Liver (tissue), 9 donors: ENCODE data around the gene LDLRAD4. TPM values are rescaled to one million over a fixed set of nuclear protein-coding genes. Genes with fewer than 3 reads are reported as not detected.

Source experiments
- DNase-seq: peaks from one replicate; pipeline ENCODE4 v3.0.0-alpha.2; 2017; ENCODE audit warnings: low spot score
- H3K27ac ChIP-seq, 2 donors: one replicate each; pipeline ENCODE4 v1.7.0; 2013; ENCODE audit warnings: inconsistent platforms in 2 of 2, low read length in 2 of 2, control low read depth in 1 of 2, low read depth in 1 of 2, mild to moderate bottlenecking in 1 of 2
- H3K27me3 ChIP-seq, 4 donors: one replicate each; pipeline versions ENCODE4 v1.6.1 to v1.7.0; 2013; ENCODE audit warnings: low read length in 3 of 4, inconsistent platforms in 1 of 4, mild to moderate bottlenecking in 1 of 4, moderate library complexity in 1 of 4; ENCODE audit not compliant: control insufficient read depth in 4 of 4, insufficient read depth in 4 of 4
- H3K36me3 ChIP-seq, 4 donors: one replicate each; pipeline versions ENCODE4 v1.6.1 to v1.7.0; 2013; ENCODE audit warnings: low read length in 3 of 4, mild to moderate bottlenecking in 3 of 4, low read depth in 1 of 4, moderate library complexity in 1 of 4; ENCODE audit not compliant: control insufficient read depth in 4 of 4, insufficient read depth in 3 of 4
- H3K4me1 ChIP-seq, 4 donors: one replicate each; pipeline versions ENCODE4 v1.6.1 to v1.7.0; 2013; ENCODE audit warnings: low read length in 3 of 4, mild to moderate bottlenecking in 3 of 4, moderate library complexity in 1 of 4; ENCODE audit not compliant: control insufficient read depth in 4 of 4, insufficient read depth in 4 of 4
- H3K4me3 ChIP-seq, 3 donors: one replicate each; pipeline versions ENCODE4 v1.6.1 to v1.7.0; 2013; ENCODE audit warnings: low read length in 3 of 3, control low read depth in 1 of 3, low read depth in 1 of 3, mild to moderate bottlenecking in 1 of 3
- H3K9ac ChIP-seq, 2 donors: one replicate each; pipeline ENCODE4 v1.7.0; 2013; ENCODE audit warnings: low read length in 2 of 2, mild to moderate bottlenecking in 2 of 2, moderate library complexity in 2 of 2, control low read depth in 1 of 2, low read depth in 1 of 2
- H3K9me3 ChIP-seq, 4 donors: one replicate each; pipeline versions ENCODE4 v1.6.1 to v1.7.0; 2013; ENCODE audit warnings: low read length in 3 of 4; ENCODE audit not compliant: control insufficient read depth in 4 of 4
- ATF3 ChIP-seq: IDR thresholded peaks from 2 replicates; pipeline ENCODE4 v1.6.1; 2016; ENCODE audit warnings: antibody characterized with exemption
- EGR1 ChIP-seq, 2 donors: IDR thresholded peaks; 2 replicates each; pipeline ENCODE4 v1.6.1; 2016 to 2018; ENCODE audit warnings: antibody characterized with exemption in 2 of 2, low read depth in 2 of 2
- FOXA1 ChIP-seq: IDR thresholded peaks from 2 replicates; pipeline ENCODE4 v1.6.1; 2016; ENCODE audit warnings: antibody characterized with exemption
- FOXA2 ChIP-seq: IDR thresholded peaks from 2 replicates; pipeline ENCODE4 v1.6.1; 2016; ENCODE audit warnings: antibody characterized with exemption
- GABPA ChIP-seq, 2 donors: IDR thresholded peaks in 1 of 2; conservative IDR thresholded peaks in 1 of 2; 2 replicates each; pipeline ENCODE4 v1.6.1; 2016; ENCODE audit warnings: antibody characterized with exemption in 2 of 2, mild to moderate bottlenecking in 1 of 2, moderate library complexity in 1 of 2
- HNF4A ChIP-seq, 2 donors: conservative IDR thresholded peaks; 2 replicates each; pipeline ENCODE4 v1.6.1; 2016; ENCODE audit warnings: antibody characterized with exemption in 2 of 2, mild to moderate bottlenecking in 2 of 2
- HNF4G ChIP-seq: IDR thresholded peaks from 2 replicates; pipeline ENCODE4 v1.6.1; 2016; ENCODE audit warnings: antibody characterized with exemption
- JUND ChIP-seq, 2 donors: IDR thresholded peaks; 2 replicates each; pipeline ENCODE4 v1.6.1; 2016; ENCODE audit warnings: antibody characterized with exemption in 2 of 2
- MAX ChIP-seq: IDR thresholded peaks from 2 replicates; pipeline ENCODE4 v1.6.1; 2016; ENCODE audit warnings: antibody characterized with exemption
- NR2F2 ChIP-seq: IDR thresholded peaks from 2 replicates; pipeline ENCODE4 v1.6.1; 2016; ENCODE audit warnings: antibody characterized with exemption
- RAD21 ChIP-seq, 2 donors: IDR thresholded peaks; 2 replicates each; pipeline ENCODE4 v1.6.1; 2016; ENCODE audit warnings: antibody characterized with exemption in 2 of 2, mild to moderate bottlenecking in 2 of 2
- SP1 ChIP-seq: IDR thresholded peaks from 2 replicates; pipeline ENCODE4 v1.6.1; 2018; ENCODE audit warnings: antibody characterized with exemption, mild to moderate bottlenecking
- TAF1 ChIP-seq: conservative IDR thresholded peaks from 2 replicates; pipeline ENCODE4 v1.6.1; 2016; ENCODE audit warnings: antibody characterized with exemption, mild to moderate bottlenecking
- YY1 ChIP-seq: IDR thresholded peaks from 2 replicates; pipeline ENCODE4 v1.6.1; 2016; ENCODE audit warnings: antibody characterized with exemption, mild to moderate bottlenecking
- WGBS: extraction: QIAGEN DNeasy Blood & Tissue Kit; methylation state at CpG from one replicate; pipeline ENCODE4 v1.1.7; 2013; 5-methylcytosine and 5-hydroxymethylcytosine counted together
- polyA plus RNA-seq, 2 donors: library from polyadenylated mRNA; stranded (reverse) in 1 of 2; unstranded in 1 of 2; fragments of 200-250 nt in 1 of 2; fragments of >200 nt in 1 of 2; fragmentation: Nextera tagmentation in 1 of 2; extraction: Ambion mirVana in 1 of 2; gene quantifications; one replicate each; pipeline versions ENCODE4 v1.2.1 to v1.2.3, GENCODE V29; 2013 to 2015
- total RNA-seq, 2 donors: library from RNA; depleted of rRNA; stranded (reverse); fragments of >200 nt; gene quantifications; one replicate each; pipeline ENCODE4 v1.2.3, GENCODE V29; 2014
- TF ChIP-seq, protein P1 (sequence below): IDR thresholded peaks from 2 replicates; pipeline ENCODE4 v1.6.1; 2016; ENCODE audit warnings: antibody characterized with exemption
- TF ChIP-seq, protein P2 (sequence below): IDR thresholded peaks from 2 replicates; pipeline ENCODE4 v1.6.1; 2016; ENCODE audit warnings: antibody characterized with exemption, mild to moderate bottlenecking
- TF ChIP-seq, protein P3 (sequence below): fragments of 150-350 bp; IDR thresholded peaks from 2 replicates; pipeline ENCODE4 v1.5.1; 2017; ENCODE audit warnings: improper control_type of control experiment, low read depth, low read length; ENCODE audit not compliant: missing input control
- donor health status: healthy.
- donor health status: healthy.
- donor health status: healthy.
- donor health status: healthy.
- donor health status: healthy.

LDLRAD4 gene
- total and polyA plus RNA-seq, 4 donors: 4.8 to 41.7 (median 12.7) TPM

DNA sequence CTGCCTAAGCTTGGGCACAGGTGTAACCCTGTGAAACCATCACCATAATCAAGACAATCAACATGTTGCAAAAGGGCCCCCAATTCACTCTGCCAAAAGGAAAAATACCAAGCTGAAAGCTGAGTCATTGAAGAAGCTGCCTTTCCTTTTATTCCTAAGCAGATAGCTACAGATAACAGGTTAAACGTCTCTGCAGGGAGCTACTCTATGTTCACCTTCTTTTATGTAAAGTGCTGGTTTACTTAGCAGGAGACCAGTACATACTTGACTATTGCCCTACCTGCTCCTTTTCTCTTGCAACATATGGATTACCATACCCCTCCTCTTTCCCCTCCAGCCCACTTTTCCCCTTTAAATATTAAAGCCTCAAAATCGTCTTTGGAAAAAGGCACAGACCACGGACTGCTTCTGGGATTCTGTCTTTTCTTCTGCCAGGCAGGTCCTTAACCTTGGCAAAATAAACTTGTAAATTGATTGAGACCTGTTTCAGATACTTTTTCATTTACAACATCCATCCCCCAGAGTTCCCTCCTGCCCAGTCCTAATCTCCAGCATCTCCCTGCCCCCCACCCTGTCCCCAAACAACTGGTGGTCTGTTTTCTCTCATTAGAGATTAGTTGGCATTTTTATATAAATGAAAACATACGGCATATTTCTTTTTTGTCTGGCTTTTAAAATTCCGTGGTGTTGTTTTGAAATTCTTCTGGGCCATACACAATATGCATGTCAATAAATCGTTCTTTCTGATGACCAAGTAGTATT is 37.8 kb upstream of the LDLRAD4 start:
- peak overlapping the region; percentile 91 to 92 for H3K27ac ChIP-seq
- TF ChIP-seq GABPA (IDR thresholded peaks at IDR 0.05 in 1 of 2, conservative IDR thresholded peaks at IDR 0.05 in 1 of 2) (no peak), EGR1 (IDR thresholded peaks at IDR 0.05; ENCODE audit: low read depth in 2 of 2) (no peak), TAF1 (no peak), HNF4A (conservative IDR thresholded peaks at IDR 0.05) (no peak), RAD21 (IDR thresholded peaks at IDR 0.05) (no peak), YY1 (no peak), MAX (no peak), SP1 (no peak)
- TF ChIP-seq, protein P1, sequence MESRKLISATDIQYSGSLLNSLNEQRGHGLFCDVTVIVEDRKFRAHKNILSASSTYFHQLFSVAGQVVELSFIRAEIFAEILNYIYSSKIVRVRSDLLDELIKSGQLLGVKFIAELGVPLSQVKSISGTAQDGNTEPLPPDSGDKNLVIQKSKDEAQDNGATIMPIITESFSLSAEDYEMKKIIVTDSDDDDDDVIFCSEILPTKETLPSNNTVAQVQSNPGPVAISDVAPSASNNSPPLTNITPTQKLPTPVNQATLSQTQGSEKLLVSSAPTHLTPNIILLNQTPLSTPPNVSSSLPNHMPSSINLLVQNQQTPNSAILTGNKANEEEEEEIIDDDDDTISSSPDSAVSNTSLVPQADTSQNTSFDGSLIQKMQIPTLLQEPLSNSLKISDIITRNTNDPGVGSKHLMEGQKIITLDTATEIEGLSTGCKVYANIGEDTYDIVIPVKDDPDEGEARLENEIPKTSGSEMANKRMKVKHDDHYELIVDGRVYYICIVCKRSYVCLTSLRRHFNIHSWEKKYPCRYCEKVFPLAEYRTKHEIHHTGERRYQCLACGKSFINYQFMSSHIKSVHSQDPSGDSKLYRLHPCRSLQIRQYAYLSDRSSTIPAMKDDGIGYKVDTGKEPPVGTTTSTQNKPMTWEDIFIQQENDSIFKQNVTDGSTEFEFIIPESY: no peak
- TF ChIP-seq, protein P2, sequence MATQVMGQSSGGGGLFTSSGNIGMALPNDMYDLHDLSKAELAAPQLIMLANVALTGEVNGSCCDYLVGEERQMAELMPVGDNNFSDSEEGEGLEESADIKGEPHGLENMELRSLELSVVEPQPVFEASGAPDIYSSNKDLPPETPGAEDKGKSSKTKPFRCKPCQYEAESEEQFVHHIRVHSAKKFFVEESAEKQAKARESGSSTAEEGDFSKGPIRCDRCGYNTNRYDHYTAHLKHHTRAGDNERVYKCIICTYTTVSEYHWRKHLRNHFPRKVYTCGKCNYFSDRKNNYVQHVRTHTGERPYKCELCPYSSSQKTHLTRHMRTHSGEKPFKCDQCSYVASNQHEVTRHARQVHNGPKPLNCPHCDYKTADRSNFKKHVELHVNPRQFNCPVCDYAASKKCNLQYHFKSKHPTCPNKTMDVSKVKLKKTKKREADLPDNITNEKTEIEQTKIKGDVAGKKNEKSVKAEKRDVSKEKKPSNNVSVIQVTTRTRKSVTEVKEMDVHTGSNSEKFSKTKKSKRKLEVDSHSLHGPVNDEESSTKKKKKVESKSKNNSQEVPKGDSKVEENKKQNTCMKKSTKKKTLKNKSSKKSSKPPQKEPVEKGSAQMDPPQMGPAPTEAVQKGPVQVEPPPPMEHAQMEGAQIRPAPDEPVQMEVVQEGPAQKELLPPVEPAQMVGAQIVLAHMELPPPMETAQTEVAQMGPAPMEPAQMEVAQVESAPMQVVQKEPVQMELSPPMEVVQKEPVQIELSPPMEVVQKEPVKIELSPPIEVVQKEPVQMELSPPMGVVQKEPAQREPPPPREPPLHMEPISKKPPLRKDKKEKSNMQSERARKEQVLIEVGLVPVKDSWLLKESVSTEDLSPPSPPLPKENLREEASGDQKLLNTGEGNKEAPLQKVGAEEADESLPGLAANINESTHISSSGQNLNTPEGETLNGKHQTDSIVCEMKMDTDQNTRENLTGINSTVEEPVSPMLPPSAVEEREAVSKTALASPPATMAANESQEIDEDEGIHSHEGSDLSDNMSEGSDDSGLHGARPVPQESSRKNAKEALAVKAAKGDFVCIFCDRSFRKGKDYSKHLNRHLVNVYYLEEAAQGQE: no peak
- WGBS: 45% methylated on average over 6 of the region's 6 CpGs
- H3K9me3 ChIP-seq: no peaks in the 10 kb centered on the region
- no peak overlapping the region for H3K4me3 ChIP-seq
- no peaks in the 10 kb centered on the region for H3K27me3 ChIP-seq
- H3K4me1 ChIP-seq: peaks cover 12 to 65% (median 42%) of the 10 kb centered on the region in 4 donors
- H3K9ac ChIP-seq: peak overlapping the region in 1 of 2 donors; percentile 26
- no peaks in the 10 kb centered on the region for H3K36me3 ChIP-seq
- DNase-seq: no peak

DNA sequence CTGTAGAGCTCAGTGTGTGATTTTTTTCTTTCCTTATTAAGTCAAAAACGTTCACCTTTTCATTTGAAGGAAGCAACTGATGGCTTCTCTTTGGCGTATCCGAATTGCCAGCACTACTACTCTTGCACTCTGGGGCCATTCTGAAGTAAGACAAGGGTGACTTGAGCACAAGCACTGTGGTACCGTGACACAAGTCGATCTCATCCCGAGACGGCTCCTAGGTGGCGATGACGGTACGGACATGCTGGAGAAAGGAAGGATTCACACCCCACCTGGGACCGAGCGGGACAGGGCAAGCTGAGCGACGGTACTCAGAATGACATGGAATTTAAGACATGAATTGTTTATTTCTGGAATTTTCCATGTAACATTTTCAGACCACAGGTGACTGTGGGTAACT is 36.8 kb upstream of the LDLRAD4 start:
- H3K4me3 ChIP-seq: no peak overlapping the region
- TF ChIP-seq RAD21 (IDR thresholded peaks at IDR 0.05) (no peak), HNF4A (conservative IDR thresholded peaks at IDR 0.05) (no peak), TAF1 (no peak), FOXA1 (no peak), GABPA (IDR thresholded peaks at IDR 0.05 in 1 of 2, conservative IDR thresholded peaks at IDR 0.05 in 1 of 2) (no peak), JUND (IDR thresholded peaks at IDR 0.05) (no peak), FOXA2 (no peak), NR2F2 (no peak), YY1 (no peak), SP1 (no peak), MAX (no peak), ATF3 (no peak), HNF4G (no peak)
- TF ChIP-seq, protein P1: no peak
- TF ChIP-seq, protein P3, sequence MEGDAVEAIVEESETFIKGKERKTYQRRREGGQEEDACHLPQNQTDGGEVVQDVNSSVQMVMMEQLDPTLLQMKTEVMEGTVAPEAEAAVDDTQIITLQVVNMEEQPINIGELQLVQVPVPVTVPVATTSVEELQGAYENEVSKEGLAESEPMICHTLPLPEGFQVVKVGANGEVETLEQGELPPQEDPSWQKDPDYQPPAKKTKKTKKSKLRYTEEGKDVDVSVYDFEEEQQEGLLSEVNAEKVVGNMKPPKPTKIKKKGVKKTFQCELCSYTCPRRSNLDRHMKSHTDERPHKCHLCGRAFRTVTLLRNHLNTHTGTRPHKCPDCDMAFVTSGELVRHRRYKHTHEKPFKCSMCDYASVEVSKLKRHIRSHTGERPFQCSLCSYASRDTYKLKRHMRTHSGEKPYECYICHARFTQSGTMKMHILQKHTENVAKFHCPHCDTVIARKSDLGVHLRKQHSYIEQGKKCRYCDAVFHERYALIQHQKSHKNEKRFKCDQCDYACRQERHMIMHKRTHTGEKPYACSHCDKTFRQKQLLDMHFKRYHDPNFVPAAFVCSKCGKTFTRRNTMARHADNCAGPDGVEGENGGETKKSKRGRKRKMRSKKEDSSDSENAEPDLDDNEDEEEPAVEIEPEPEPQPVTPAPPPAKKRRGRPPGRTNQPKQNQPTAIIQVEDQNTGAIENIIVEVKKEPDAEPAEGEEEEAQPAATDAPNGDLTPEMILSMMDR: no peak
- WGBS: 93% methylated on average over 14 of the region's 14 CpGs
- no peak overlapping the region for H3K9ac ChIP-seq
- peaks cover 15 to 67% (median 48%) of the 10 kb centered on the region in 4 donors for H3K4me1 ChIP-seq
- no peaks in the 10 kb centered on the region for H3K9me3 ChIP-seq
- H3K36me3 ChIP-seq: no peaks in the 10 kb centered on the region
- no peak for DNase-seq
- no peaks in the 10 kb centered on the region for H3K27me3 ChIP-seq
- peak overlapping the region in 1 of 2 donors; percentile 27 for H3K27ac ChIP-seq
